Measurements from ENCODE around the gene TMEFF2.
A peak's percentile ranks its signal among the peaks of the same experiment; 100 is the strongest.

The TMEFF2 gene

DNA sequence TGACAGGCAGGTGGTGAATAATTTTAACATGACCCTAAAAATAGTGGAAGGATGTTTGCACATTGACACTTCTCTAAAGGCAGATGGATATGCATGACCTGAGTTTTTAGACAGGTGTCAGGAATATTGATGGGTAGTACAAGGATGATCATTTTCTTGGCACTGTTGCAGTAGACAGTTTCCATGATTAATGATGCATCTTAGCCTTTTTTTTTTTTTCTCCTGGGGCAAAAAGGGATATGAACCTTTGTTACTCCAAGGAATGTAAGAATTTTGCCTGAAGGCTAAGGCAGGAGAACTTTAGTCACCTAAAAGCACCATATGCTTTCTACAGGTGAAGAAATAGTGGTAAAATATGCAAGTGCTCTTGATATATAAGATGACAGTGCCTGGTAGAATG is 211.5 kb downstream of the TMEFF2 start:
- Histone ChIP-seq H3K27ac (no peak overlapping the region), H3K27me3 (replicated peaks) (no peaks in the 10 kb centered on the region), H3K4me3 (ENCODE audit: low read depth, low read length) (no peak overlapping the region), H3K36me3 (replicated peaks) (no peaks in the 10 kb centered on the region)
- DNase-seq: no peak
- TF ChIP-seq, protein P1, sequence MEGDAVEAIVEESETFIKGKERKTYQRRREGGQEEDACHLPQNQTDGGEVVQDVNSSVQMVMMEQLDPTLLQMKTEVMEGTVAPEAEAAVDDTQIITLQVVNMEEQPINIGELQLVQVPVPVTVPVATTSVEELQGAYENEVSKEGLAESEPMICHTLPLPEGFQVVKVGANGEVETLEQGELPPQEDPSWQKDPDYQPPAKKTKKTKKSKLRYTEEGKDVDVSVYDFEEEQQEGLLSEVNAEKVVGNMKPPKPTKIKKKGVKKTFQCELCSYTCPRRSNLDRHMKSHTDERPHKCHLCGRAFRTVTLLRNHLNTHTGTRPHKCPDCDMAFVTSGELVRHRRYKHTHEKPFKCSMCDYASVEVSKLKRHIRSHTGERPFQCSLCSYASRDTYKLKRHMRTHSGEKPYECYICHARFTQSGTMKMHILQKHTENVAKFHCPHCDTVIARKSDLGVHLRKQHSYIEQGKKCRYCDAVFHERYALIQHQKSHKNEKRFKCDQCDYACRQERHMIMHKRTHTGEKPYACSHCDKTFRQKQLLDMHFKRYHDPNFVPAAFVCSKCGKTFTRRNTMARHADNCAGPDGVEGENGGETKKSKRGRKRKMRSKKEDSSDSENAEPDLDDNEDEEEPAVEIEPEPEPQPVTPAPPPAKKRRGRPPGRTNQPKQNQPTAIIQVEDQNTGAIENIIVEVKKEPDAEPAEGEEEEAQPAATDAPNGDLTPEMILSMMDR (IDR thresholded peaks at IDR 0.05; ENCODE audit: low read depth, low read length, missing control alignments): no peak
- in situ Hi-C loops (cut with HindIII; ENCODE audit: low pct_ligation_motif_present, low sequenced_read_pairs): no loop called here

GRCh38 chr2:191981706-191982105 is 213.0 kb downstream of the TMEFF2 start:
- H3K27ac ChIP-seq: no peak overlapping the region
- TF ChIP-seq, protein P1 (IDR thresholded peaks at IDR 0.05; ENCODE audit: low read depth, low read length, missing control alignments): no peak
- no peak for DNase-seq
- H3K36me3 ChIP-seq (replicated peaks): no peaks in the 10 kb centered on the region
- in situ Hi-C loops (cut with HindIII; ENCODE audit: low pct_ligation_motif_present, low sequenced_read_pairs): no loop called here
- no peak overlapping the region for H3K4me3 ChIP-seq (ENCODE audit: low read depth, low read length)
- H3K27me3 ChIP-seq (replicated peaks): no peaks in the 10 kb centered on the region

DNA sequence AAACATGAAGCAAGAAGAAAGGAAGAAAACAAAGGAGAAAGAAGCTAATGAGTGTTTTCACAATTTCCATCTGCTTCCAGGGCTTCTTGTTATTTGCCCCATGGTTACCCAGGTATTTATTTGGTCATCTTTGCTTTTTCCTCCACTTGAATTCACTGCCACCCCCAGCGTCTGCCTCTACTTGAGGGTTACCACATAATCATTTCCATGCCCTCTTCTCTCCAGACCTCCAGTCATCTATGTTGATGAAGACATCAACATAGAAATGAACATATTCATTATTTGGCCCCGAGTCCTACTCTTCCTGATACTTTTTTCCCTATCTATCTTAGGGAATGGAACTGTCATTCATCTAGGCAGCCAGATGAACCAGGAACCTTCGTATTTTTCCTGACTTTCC is 214.2 kb downstream of the TMEFF2 start:
- DNase-seq: no peak
- Histone ChIP-seq H3K27me3 (replicated peaks) (no peaks in the 10 kb centered on the region), H3K27ac (no peak overlapping the region), H3K36me3 (replicated peaks) (no peaks in the 10 kb centered on the region), H3K4me3 (ENCODE audit: low read depth, low read length) (no peak overlapping the region)
- TF ChIP-seq, protein P1 (IDR thresholded peaks at IDR 0.05; ENCODE audit: low read depth, low read length, missing control alignments): no peak
- in situ Hi-C loops (cut with HindIII; ENCODE audit: low pct_ligation_motif_present, low sequenced_read_pairs): no loop called here

DNA sequence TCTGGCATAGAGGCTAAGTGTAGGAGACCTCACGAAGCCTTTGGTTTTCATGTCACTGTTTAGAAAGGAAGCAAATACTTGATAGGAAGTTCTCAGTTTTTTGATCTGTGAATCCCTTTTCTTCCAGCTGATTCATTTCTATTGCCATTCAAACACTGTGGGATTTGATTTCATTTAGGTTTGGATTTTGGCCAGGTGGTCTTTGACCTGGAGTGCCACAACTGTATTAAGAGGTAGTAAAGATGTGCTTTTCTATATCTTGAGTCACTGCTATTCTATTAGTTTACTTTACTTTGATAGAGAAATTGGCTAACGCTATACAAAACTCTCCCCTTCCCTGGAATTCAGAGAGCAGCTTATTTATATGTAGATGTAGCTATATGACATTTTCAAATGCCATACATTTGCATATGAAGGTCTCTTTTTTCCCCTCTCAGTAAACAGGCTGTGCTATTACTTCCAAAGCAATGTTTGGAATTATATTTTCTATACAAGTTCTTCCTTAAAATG is 215.5 kb downstream of the TMEFF2 start:
- TF ChIP-seq, protein P1 (IDR thresholded peaks at IDR 0.05; ENCODE audit: low read depth, low read length, missing control alignments): no peak
- no peak overlapping the region for H3K4me3 ChIP-seq (ENCODE audit: low read depth, low read length)
- in situ Hi-C loops (cut with HindIII; ENCODE audit: low pct_ligation_motif_present, low sequenced_read_pairs): no loop called here

DNA sequence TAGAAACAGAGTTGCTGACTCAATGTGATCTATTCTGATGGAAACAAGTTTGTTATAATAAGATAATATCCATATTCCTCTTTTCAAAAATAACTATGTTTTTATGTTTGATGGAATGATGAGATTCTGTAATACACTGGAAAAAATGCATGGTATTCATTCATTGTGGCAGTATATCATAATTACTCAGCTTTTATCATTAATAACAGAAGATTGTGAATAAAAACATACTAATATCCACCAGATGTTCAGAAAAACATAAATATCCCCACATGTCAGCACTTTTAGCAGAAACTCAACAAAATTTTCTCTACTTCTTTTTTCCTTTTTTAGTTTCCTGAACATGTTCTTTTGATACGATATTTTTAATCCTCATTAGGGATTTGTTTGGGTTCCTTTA is 217.0 kb downstream of the TMEFF2 start:
- H3K4me3 ChIP-seq (ENCODE audit: low read depth, low read length): no peak overlapping the region
- H3K27ac ChIP-seq: no peak overlapping the region
- TF ChIP-seq, protein P1 (IDR thresholded peaks at IDR 0.05; ENCODE audit: low read depth, low read length, missing control alignments): no peak
- no peaks in the 10 kb centered on the region for H3K27me3 ChIP-seq (replicated peaks)
- no peaks in the 10 kb centered on the region for H3K36me3 ChIP-seq (replicated peaks)
- DNase-seq: no peak
- in situ Hi-C loops (cut with HindIII; ENCODE audit: low pct_ligation_motif_present, low sequenced_read_pairs): no loop called here

More for the DNA sequence above, 215.5 kb downstream of the TMEFF2 start:
- DNase-seq: no peak
- H3K27me3 ChIP-seq (replicated peaks): no peaks in the 10 kb centered on the region
- no peak overlapping the region for H3K27ac ChIP-seq
- no peaks in the 10 kb centered on the region for H3K36me3 ChIP-seq (replicated peaks)

- DNase-seq: peak; percentile 80
- no peaks in the 10 kb centered on the region for H3K36me3 ChIP-seq (replicated peaks)
- in situ Hi-C loops (cut with HindIII; ENCODE audit: low pct_ligation_motif_present, low sequenced_read_pairs): no loop called here
- TF ChIP-seq, protein P1 (IDR thresholded peaks at IDR 0.05; ENCODE audit: low read depth, low read length, missing control alignments): no peak
- H3K27ac ChIP-seq: peak overlapping the region; percentile 39
- no peak overlapping the region for H3K4me3 ChIP-seq (ENCODE audit: low read depth, low read length)
- no peaks in the 10 kb centered on the region for H3K27me3 ChIP-seq (replicated peaks)
Observed at GRCh38 chr2:191976436-191976835, 218.3 kb downstream of the TMEFF2 start.

Data from brain microvascular endothelial cell (primary cell).